T-helper 1 cell treated with Interleukin-12 subunit alpha and Interleukin-12 subunit beta and Interleukin-4 antibody, amounts not matched to agents 30 μg/mL and 1 μg/mL, for 36 hours (primary cell): ENCODE results near the gene MOB1B.

Experiments
- H3K27ac Mint-ChIP-seq: one replicate; pipeline ENCODE4 v1.8.0; 2021; ENCODE audit warnings: mild to moderate bottlenecking, mixed read lengths
- H3K27me3 Mint-ChIP-seq: one replicate; pipeline ENCODE4 v1.8.0; 2021; ENCODE audit warnings: low read depth, mixed read lengths
- H3K36me3 Mint-ChIP-seq: one replicate; pipeline ENCODE4 v1.8.0; 2021; ENCODE audit warnings: low read depth, mixed read lengths
- H3K4me1 Mint-ChIP-seq: one replicate; pipeline ENCODE4 v1.8.0; 2021; ENCODE audit warnings: low read depth, mixed read lengths
- H3K4me3 Mint-ChIP-seq: one replicate; pipeline ENCODE4 v1.8.0; 2021; ENCODE audit warnings: mild to moderate bottlenecking, moderate library complexity, mixed read lengths
- H3K9me3 Mint-ChIP-seq: one replicate; pipeline ENCODE4 v1.8.0; 2021; ENCODE audit warnings: mixed read lengths

MOB1B gene

GRCh38 chr4:70956549-70957210 lies 54.5 kb downstream of the MOB1B start:
- peaks cover 8% of the 10 kb centered on the region for H3K4me1 Mint-ChIP-seq
- no peaks in the 10 kb centered on the region for H3K27me3 Mint-ChIP-seq
- no peak overlapping the region for H3K27ac Mint-ChIP-seq
- no peaks in the 10 kb centered on the region for H3K9me3 Mint-ChIP-seq
- H3K4me3 Mint-ChIP-seq, result no peak overlapping the region
- no peaks in the 10 kb centered on the region for H3K36me3 Mint-ChIP-seq

GRCh38 chr4:70958681-70959080 lies 56.5 kb downstream of the MOB1B start:
- no peak overlapping the region for H3K27ac Mint-ChIP-seq
- peaks cover 3% of the 10 kb centered on the region for H3K4me1 Mint-ChIP-seq
- H3K9me3 Mint-ChIP-seq, result no peaks in the 10 kb centered on the region
- H3K27me3 Mint-ChIP-seq, result no peaks in the 10 kb centered on the region
- no peak overlapping the region for H3K4me3 Mint-ChIP-seq
- H3K36me3 Mint-ChIP-seq, result peaks cover 2% of the 10 kb centered on the region

GRCh38 chr4:70969076-70969475 lies 66.9 kb downstream of the MOB1B start:
- no peak overlapping the region for H3K27ac Mint-ChIP-seq
- H3K4me1 Mint-ChIP-seq, result peaks cover 8% of the 10 kb centered on the region
- no peak overlapping the region for H3K4me3 Mint-ChIP-seq
- H3K36me3 Mint-ChIP-seq, result peaks cover 7% of the 10 kb centered on the region
- no peaks in the 10 kb centered on the region for H3K9me3 Mint-ChIP-seq
- no peaks in the 10 kb centered on the region for H3K27me3 Mint-ChIP-seq

- Mint-ChIP-seq H3K36me3 (peaks cover 14% of the 10 kb centered on the region), H3K4me3 (no peak overlapping the region), H3K27me3 (no peaks in the 10 kb centered on the region), H3K9me3 (no peaks in the 10 kb centered on the region), H3K4me1 (no peaks in the 10 kb centered on the region), H3K27ac (no peak overlapping the region)
Observed at GRCh38 chr4:70976252-70976651, 74.1 kb downstream of the MOB1B start.

- H3K27ac Mint-ChIP-seq, result no peak overlapping the region
- H3K36me3 Mint-ChIP-seq, result peaks cover 9% of the 10 kb centered on the region
- H3K4me3 Mint-ChIP-seq, result no peak overlapping the region
- H3K9me3 Mint-ChIP-seq, result no peaks in the 10 kb centered on the region
- no peaks in the 10 kb centered on the region for H3K4me1 Mint-ChIP-seq
- H3K27me3 Mint-ChIP-seq, result no peaks in the 10 kb centered on the region
Observed at GRCh38 chr4:70979445-70980008, 77.4 kb downstream of the MOB1B start.

- no peaks in the 10 kb centered on the region for H3K9me3 Mint-ChIP-seq
- no peak overlapping the region for H3K4me3 Mint-ChIP-seq
- no peak overlapping the region for H3K27ac Mint-ChIP-seq
- H3K36me3 Mint-ChIP-seq, result peaks cover 6% of the 10 kb centered on the region
- no peaks in the 10 kb centered on the region for H3K4me1 Mint-ChIP-seq
- H3K27me3 Mint-ChIP-seq, result no peaks in the 10 kb centered on the region
Observed at GRCh38 chr4:70980196-70980595, 78.0 kb downstream of the MOB1B start.

GRCh38 chr4:70984106-70984505 lies 81.9 kb downstream of the MOB1B start:
- no peak overlapping the region for H3K27ac Mint-ChIP-seq
- H3K4me1 Mint-ChIP-seq, result no peaks in the 10 kb centered on the region
- no peaks in the 10 kb centered on the region for H3K27me3 Mint-ChIP-seq
- no peaks in the 10 kb centered on the region for H3K9me3 Mint-ChIP-seq
- no peak overlapping the region for H3K4me3 Mint-ChIP-seq
- peaks cover 3% of the 10 kb centered on the region for H3K36me3 Mint-ChIP-seq

- no peak overlapping the region for H3K27ac Mint-ChIP-seq
- no peak overlapping the region for H3K4me3 Mint-ChIP-seq
- no peaks in the 10 kb centered on the region for H3K4me1 Mint-ChIP-seq
- H3K9me3 Mint-ChIP-seq, result no peaks in the 10 kb centered on the region
- no peaks in the 10 kb centered on the region for H3K27me3 Mint-ChIP-seq
- peaks cover 1% of the 10 kb centered on the region for H3K36me3 Mint-ChIP-seq
Observed at GRCh38 chr4:70984589-70984988, 82.4 kb downstream of the MOB1B start.

GRCh38 chr4:70991596-70991995 lies 89.4 kb downstream of the MOB1B start:
- H3K27ac Mint-ChIP-seq, result no peak overlapping the region
- H3K4me1 Mint-ChIP-seq, result peaks cover 26% of the 10 kb centered on the region
- H3K9me3 Mint-ChIP-seq, result no peaks in the 10 kb centered on the region
- H3K4me3 Mint-ChIP-seq, result no peak overlapping the region
- H3K36me3 Mint-ChIP-seq, result peaks cover 13% of the 10 kb centered on the region
- H3K27me3 Mint-ChIP-seq, result no peaks in the 10 kb centered on the region

GRCh38 chr4:70992391-70992881 lies 90.3 kb downstream of the MOB1B start:
- peaks cover 34% of the 10 kb centered on the region for H3K4me1 Mint-ChIP-seq
- H3K27me3 Mint-ChIP-seq, result no peaks in the 10 kb centered on the region
- no peaks in the 10 kb centered on the region for H3K9me3 Mint-ChIP-seq
- peaks cover 17% of the 10 kb centered on the region for H3K36me3 Mint-ChIP-seq
- H3K27ac Mint-ChIP-seq, result peak overlapping the region; percentile 68
- peak overlapping the region; percentile 96 for H3K4me3 Mint-ChIP-seq

GRCh38 chr4:70993181-70994068 lies 91.3 kb downstream of the MOB1B start, which contains the start of gene DCK:
DCK (plus strand) TSS chr4:70993649; CDS start chr4:70993836, 187 bp downstream.
- Mint-ChIP-seq H3K4me1 (peaks cover 38% of the 10 kb centered on the region), H3K27me3 (no peaks in the 10 kb centered on the region), H3K9me3 (no peaks in the 10 kb centered on the region), H3K4me3 (peak within 1 kb of the TSS; percentile 96), H3K36me3 (peaks cover 21% of the 10 kb centered on the region), H3K27ac (peak within 1 kb of the TSS; percentile 90)

- Mint-ChIP-seq H3K4me1 (peaks cover 42% of the 10 kb centered on the region), H3K4me3 (peak overlapping the region; percentile 96), H3K36me3 (peaks cover 26% of the 10 kb centered on the region), H3K27me3 (no peaks in the 10 kb centered on the region), H3K27ac (peak overlapping the region; percentile 90), H3K9me3 (peaks cover under 1% of the 10 kb centered on the region)
Observed at GRCh38 chr4:70994069-70994366, 91.8 kb downstream of the MOB1B start.

- Mint-ChIP-seq H3K27me3 (no peaks in the 10 kb centered on the region), H3K27ac (peak overlapping the region; percentile 90), H3K9me3 (peaks cover 4% of the 10 kb centered on the region), H3K4me3 (peak overlapping the region; percentile 96), H3K36me3 (peaks cover 31% of the 10 kb centered on the region), H3K4me1 (peaks cover 45% of the 10 kb centered on the region)
Observed at GRCh38 chr4:70994387-70995099, 92.4 kb downstream of the MOB1B start.

- Mint-ChIP-seq H3K27me3 (no peaks in the 10 kb centered on the region), H3K36me3 (peaks cover 45% of the 10 kb centered on the region), H3K4me1 (peaks cover 60% of the 10 kb centered on the region), H3K9me3 (peaks cover 11% of the 10 kb centered on the region), H3K27ac (peak overlapping the region; percentile 90), H3K4me3 (peak overlapping the region; percentile 96)
Observed at GRCh38 chr4:70996018-70996360, 93.8 kb downstream of the MOB1B start.
